A549 treated with DMSO at 1 μM for 4 hours (cell line): Measurements from ENCODE around the gene HNRNPCL1. TPM values are rescaled to one million over a fixed set of nuclear protein-coding genes. Genes with fewer than 3 reads are reported as not detected.

ENCODE experiments used
- total RNA-seq: library from RNA; stranded (reverse); fragments of 200-300 nt; extraction: Qiagen RNA extraction; gene quantifications from 5 replicates; pipeline ENCODE4 v1.2.3, GENCODE V29; 2022; ENCODE audit warnings: low read depth

The HNRNPCL1 gene
- not detected in 5 replicates for total RNA-seq

DNA sequence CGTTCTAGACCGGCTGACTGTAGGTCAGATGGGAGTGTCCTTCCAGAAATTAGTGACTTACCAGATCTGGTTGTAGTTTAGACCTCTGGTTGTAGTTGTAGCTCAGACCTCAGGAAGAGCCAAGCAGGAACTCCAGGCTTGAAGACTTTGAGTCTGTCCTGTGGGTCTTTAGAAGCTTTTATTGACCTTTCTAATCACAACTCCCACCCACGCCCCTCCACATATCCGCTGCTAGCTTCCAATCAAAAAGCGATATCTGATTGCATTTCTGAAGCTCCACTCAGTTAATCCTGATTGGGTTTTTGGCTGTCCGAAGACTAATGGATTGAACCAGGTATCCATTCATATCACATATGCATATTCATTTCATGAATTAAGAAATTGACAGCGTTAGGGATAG, at the start of gene HNRNPCL1:
Gene HNRNPCL1 (minus strand): TSS at position 101 of the 400 bp plus-strand sequence. CDS start 431 bp downstream, outside the sequence.

GRCh38 chr1:12898170-12898569, 49.6 kb upstream of the HNRNPCL1 start, which contains the start of gene PRAMEF10:
Gene PRAMEF10, minus strand, starts transcription at chr1:12898270. Its CDS starts 2,423 bp downstream, at chr1:12895847.

GRCh38 chr1:12886101-12886500, 37.6 kb upstream of the HNRNPCL1 start, which contains the start of gene PRAMEF4:
Gene PRAMEF4, minus strand, starts transcription at chr1:12886201. Its CDS starts 2,807 bp downstream, at chr1:12883394.

DNA sequence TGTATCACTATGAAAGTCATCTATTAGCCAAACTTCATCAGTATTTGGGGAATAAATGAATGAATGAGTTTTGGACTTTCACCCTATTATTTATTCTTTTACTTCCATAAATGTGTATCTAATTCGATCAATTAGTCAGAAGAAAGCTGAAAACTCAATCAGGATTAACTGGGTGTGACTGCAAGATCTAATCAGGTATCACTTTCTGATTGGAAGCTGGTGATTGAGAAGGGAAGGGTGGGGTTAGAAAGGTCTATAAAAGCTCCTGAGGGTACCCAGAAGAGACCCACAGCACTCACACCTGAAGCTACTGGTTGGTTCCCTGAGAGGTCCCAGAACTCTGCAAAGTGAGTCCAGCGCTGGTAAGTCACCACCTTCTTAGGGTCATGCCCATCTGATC, 8.3 kb upstream of the HNRNPCL1 start, which contains the start of gene PRAMEF2:
Gene PRAMEF2 (plus strand): TSS at position 301 of the 400 bp plus-strand sequence. CDS start 1,924 bp downstream, outside the sequence.

DNA sequence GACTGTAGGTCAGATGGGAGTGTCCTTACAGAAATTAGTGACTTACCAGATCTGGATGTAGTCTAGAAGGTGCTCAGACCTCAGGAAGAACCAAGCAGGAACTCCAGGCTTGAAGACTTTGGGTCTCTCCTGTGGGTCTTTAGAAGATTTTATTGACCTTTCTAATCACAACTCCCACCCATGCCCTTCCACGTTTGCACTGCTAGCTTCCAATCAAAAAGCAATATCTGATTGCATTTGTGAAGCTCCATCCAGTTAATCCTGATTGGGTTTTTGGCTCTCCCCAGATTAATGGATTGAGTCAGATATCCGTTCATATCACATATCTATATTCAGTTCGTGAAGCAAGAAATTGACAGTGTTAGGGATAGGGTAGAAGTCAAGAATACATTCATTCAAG, 17.2 kb downstream of the HNRNPCL1 start, which contains the start of gene PRAMEF11:
Gene PRAMEF11 (minus strand): TSS at position 101 of the 400 bp plus-strand sequence. CDS start 2,621 bp downstream, outside the sequence.

Other genes starting within 250 kb of the HNRNPCL1 start
- 42.2 to 64.4 TPM (median 56.3 TPM) in 5 replicates for gene DHRS3, start 230.5 kb downstream of the HNRNPCL1 start, total RNA-seq
- gene AADACL4, start 204.6 kb downstream of the HNRNPCL1 start, total RNA-seq, result not detected in 5 replicates
- gene AADACL3, start 132.6 kb downstream of the HNRNPCL1 start, total RNA-seq, result not detected in 5 replicates
- gene CFAP107, start 102.5 kb downstream of the HNRNPCL1 start, total RNA-seq, result not detected in 5 replicates
- gene PRAMEF12, start 75.0 kb downstream of the HNRNPCL1 start, total RNA-seq, result not detected in 5 replicates
- not detected in 5 replicates for gene PRAMEF1, start 57.3 kb downstream of the HNRNPCL1 start, total RNA-seq
- not detected in 5 replicates for gene PRAMEF11, start 17.3 kb downstream of the HNRNPCL1 start, total RNA-seq
- gene PRAMEF2, start 8.4 kb upstream of the HNRNPCL1 start, total RNA-seq, result not detected in 5 replicates
- not detected in 5 replicates for gene PRAMEF4, start 37.5 kb upstream of the HNRNPCL1 start, total RNA-seq
- not detected in 5 replicates for gene PRAMEF10, start 49.5 kb upstream of the HNRNPCL1 start, total RNA-seq
- gene PRAMEF7, start 67.9 kb upstream of the HNRNPCL1 start, total RNA-seq, result not detected in 5 replicates
- gene PRAMEF6, start 98.9 kb upstream of the HNRNPCL1 start, total RNA-seq, result not detected in 5 replicates
- not detected in 5 replicates for gene PRAMEF27, start 207.9 kb upstream of the HNRNPCL1 start, total RNA-seq
- gene HNRNPCL3, start 212.0 kb upstream of the HNRNPCL1 start, total RNA-seq, result not detected in 5 replicates
- not detected in 5 replicates for gene PRAMEF25, start 222.1 kb upstream of the HNRNPCL1 start, total RNA-seq